MG63 (cell line): ENCODE measurements around the gene SF3B3. TPM values are rescaled to one million over a fixed set of nuclear protein-coding genes. Genes with fewer than 3 reads are reported as not detected.

Experiments used
- DNase-seq: peaks from one replicate; pipeline ENCODE4 v3.0.0-alpha.2; 2020
- H3K27me3 ChIP-seq: fragments of 250-450 bp; sonication (Bioruptor Pico); 2 replicates; pipeline ENCODE4 v1.5.1; 2020; ENCODE audit warnings: mild to moderate bottlenecking, moderate library complexity
- H3K36me3 ChIP-seq: fragments of 250-450 bp; sonication (Bioruptor Pico); 2 replicates; pipeline ENCODE4 v1.5.1; 2020; ENCODE audit warnings: mild to moderate bottlenecking, moderate library complexity
- H3K4me3 ChIP-seq: fragments of 250-450 bp; sonication (Bioruptor Pico); 2 replicates; pipeline ENCODE4 v1.5.1; 2020; ENCODE audit warnings: mild to moderate bottlenecking, moderate library complexity
- H3K9me3 ChIP-seq: fragments of 250-450 bp; sonication (Bioruptor Pico); 2 replicates; pipeline ENCODE4 v1.5.1; 2020; ENCODE audit warnings: mild to moderate bottlenecking, moderate library complexity
- total RNA-seq: library from RNA; depleted of rRNA; stranded (reverse); fragments of >200 nt; shearing (Covaris generic); gene quantifications from 2 replicates; pipeline ENCODE4 v1.2.3, GENCODE V29; 2014; ENCODE audit warnings: low replicate concordance

The SF3B3 gene
- total RNA-seq, 1 experiment from 2014 or later, result 35.7 TPM

- no peaks in the 10 kb centered on the region for H3K27me3 ChIP-seq
- no peak overlapping the region for H3K4me3 ChIP-seq
- H3K36me3 ChIP-seq, result peaks cover 67% of the 10 kb centered on the region
- DNase-seq, result no peak
- H3K9me3 ChIP-seq, result no peaks in the 10 kb centered on the region
These were observed 17.4 kb downstream of the SF3B3 start for GRCh38 chr16:70540994-70541393.

GRCh38 chr16:70544548-70544947 lies 20.9 kb downstream of the SF3B3 start:
- Histone ChIP-seq H3K4me3 (no peak overlapping the region), H3K9me3 (no peaks in the 10 kb centered on the region), H3K27me3 (no peaks in the 10 kb centered on the region), H3K36me3 (peaks cover 75% of the 10 kb centered on the region)
- DNase-seq, result no peak

GRCh38 chr16:70548936-70549335 lies 25.3 kb downstream of the SF3B3 start:
- H3K36me3 ChIP-seq, result peaks cover 80% of the 10 kb centered on the region
- no peak overlapping the region for H3K4me3 ChIP-seq
- DNase-seq, result no peak

DNA sequence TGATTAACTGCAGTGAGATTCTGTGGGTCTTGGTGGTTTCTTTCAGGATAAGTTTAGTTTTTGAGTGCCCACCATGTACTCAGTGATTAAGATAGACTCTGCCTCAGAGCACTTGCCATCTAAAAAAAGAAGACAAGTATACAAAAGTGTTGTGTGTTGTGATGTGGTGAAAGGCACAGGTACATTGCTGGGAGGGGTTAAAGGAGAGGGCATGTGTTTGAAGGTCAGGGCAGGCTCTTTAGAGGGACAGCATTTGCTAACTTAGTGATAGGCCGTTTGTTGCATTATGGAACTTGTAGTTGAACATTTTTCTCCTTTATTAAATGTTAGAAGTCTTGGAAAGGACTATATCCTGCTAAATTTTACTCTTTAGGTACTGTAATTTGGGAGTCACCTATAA lies 26.5 kb downstream of the SF3B3 start:
- Histone ChIP-seq H3K9me3 (no peaks in the 10 kb centered on the region), H3K27me3 (no peaks in the 10 kb centered on the region), H3K36me3 (peaks cover 84% of the 10 kb centered on the region), H3K4me3 (no peak overlapping the region)
- no peak for DNase-seq

More at GRCh38 chr16:70548936-70549335, 25.3 kb downstream of the SF3B3 start:
- Histone ChIP-seq H3K27me3 (no peaks in the 10 kb centered on the region), H3K9me3 (no peaks in the 10 kb centered on the region)

DNA sequence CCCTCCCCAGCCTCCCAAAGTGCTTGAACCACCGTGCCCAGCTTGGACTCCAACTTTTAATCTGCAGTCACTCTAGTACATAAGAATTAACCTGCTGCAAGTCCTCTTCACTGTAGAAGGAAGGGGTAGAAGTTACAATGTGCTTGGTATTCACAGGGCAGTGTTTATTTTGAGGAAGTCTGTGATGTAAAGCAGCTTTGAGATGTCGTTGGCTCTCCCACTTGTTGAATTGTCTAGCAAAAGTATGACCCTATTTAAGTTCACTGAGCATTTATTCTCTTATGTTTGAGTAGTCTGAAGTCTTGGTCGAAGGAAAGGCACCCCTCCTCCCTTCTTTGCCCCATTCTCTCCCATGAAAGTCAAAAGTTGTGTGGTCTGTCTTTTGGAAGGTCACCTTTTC lies 28.2 kb downstream of the SF3B3 start:
- H3K36me3 ChIP-seq, result peaks cover 84% of the 10 kb centered on the region
- no peaks in the 10 kb centered on the region for H3K27me3 ChIP-seq
- DNase-seq, result no peak
- H3K9me3 ChIP-seq, result no peaks in the 10 kb centered on the region
- no peak overlapping the region for H3K4me3 ChIP-seq

DNA sequence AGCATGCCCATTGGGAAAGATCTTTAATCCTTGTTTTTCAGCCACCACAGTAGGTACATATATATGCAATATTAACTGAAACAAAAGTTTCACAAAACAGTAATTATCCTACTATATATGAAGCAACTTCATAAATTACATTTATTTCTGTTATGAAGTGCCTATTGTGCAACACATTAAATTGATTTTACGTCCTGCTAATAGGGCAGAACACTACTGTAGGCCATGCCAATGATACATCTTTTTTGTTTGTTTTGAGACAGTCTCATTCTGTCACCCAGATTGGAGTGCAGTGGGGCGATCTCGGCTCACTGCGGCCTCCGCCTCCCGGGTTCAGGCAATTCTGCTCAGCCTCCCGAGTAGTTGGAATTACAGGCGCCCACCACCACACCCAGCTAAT lies 29.1 kb downstream of the SF3B3 start:
- Histone ChIP-seq H3K36me3 (peaks cover 85% of the 10 kb centered on the region), H3K27me3 (no peaks in the 10 kb centered on the region), H3K4me3 (no peak overlapping the region), H3K9me3 (no peaks in the 10 kb centered on the region)
- DNase-seq, result no peak

- Histone ChIP-seq H3K9me3 (no peaks in the 10 kb centered on the region), H3K36me3 (peaks cover 81% of the 10 kb centered on the region), H3K4me3 (no peak overlapping the region), H3K27me3 (no peaks in the 10 kb centered on the region)
- DNase-seq, result no peak
These were observed 30.0 kb downstream of the SF3B3 start for GRCh38 chr16:70553645-70554044.

DNA sequence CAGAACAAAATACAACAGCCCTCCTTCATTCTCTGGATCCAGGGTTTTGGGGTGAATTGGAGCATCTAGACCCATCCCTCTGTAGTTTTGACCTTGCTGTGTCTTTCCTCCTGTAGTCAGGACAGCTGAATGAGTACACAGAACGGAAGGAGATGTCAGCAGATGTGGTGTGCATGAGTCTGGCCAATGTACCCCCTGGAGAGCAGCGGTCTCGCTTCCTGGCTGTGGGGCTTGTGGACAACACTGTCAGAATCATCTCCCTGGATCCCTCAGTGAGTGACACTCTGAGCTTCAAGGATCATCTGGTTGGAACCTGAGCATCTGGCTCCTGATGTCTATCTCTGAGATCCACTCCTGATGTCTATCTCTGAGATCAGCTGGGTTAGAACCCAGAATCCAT lies 32.4 kb downstream of the SF3B3 start:
- Histone ChIP-seq H3K36me3 (peaks cover 81% of the 10 kb centered on the region), H3K9me3 (no peaks in the 10 kb centered on the region), H3K27me3 (no peaks in the 10 kb centered on the region), H3K4me3 (no peak overlapping the region)
- DNase-seq, result no peak

GRCh38 chr16:70561623-70562022 lies 38.0 kb downstream of the SF3B3 start:
- no peak overlapping the region for H3K4me3 ChIP-seq
- peaks cover 92% of the 10 kb centered on the region for H3K36me3 ChIP-seq
- no peaks in the 10 kb centered on the region for H3K9me3 ChIP-seq
- no peaks in the 10 kb centered on the region for H3K27me3 ChIP-seq
- no peak for DNase-seq

GRCh38 chr16:70563636-70564035 lies 40.0 kb downstream of the SF3B3 start:
- Histone ChIP-seq H3K27me3 (no peaks in the 10 kb centered on the region), H3K36me3 (peaks cover 93% of the 10 kb centered on the region), H3K9me3 (no peaks in the 10 kb centered on the region), H3K4me3 (no peak overlapping the region)
- no peak for DNase-seq

- Histone ChIP-seq H3K4me3 (no peak overlapping the region), H3K36me3 (peaks cover 92% of the 10 kb centered on the region), H3K27me3 (no peaks in the 10 kb centered on the region), H3K9me3 (no peaks in the 10 kb centered on the region)
- no peak for DNase-seq
These were observed 41.4 kb downstream of the SF3B3 start for GRCh38 chr16:70565053-70565452.

GRCh38 chr16:70568601-70569237 lies 45.1 kb downstream of the SF3B3 start:
- H3K27me3 ChIP-seq, result no peaks in the 10 kb centered on the region
- DNase-seq, result no peak
- H3K9me3 ChIP-seq, result no peaks in the 10 kb centered on the region
- H3K36me3 ChIP-seq, result peaks cover 90% of the 10 kb centered on the region
- no peak overlapping the region for H3K4me3 ChIP-seq

DNA sequence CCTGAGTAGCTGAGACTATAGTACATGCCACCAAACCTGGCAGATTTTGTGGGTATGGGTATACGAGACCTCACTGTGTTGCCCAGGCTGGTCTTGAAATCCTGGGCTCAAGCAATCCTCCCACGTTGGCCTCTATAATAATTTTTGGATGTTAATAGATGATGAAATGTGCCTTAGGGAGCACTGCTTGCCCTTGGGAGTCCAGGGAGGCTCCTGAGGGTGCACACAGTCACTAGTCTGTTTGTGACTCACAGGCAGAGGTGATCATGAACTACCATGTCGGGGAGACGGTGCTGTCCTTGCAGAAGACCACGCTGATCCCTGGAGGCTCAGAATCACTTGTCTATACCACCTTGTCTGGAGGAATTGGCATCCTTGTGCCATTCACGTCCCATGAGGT lies 46.1 kb downstream of the SF3B3 start:
- Histone ChIP-seq H3K9me3 (no peaks in the 10 kb centered on the region), H3K4me3 (no peak overlapping the region), H3K36me3 (peaks cover 90% of the 10 kb centered on the region), H3K27me3 (no peaks in the 10 kb centered on the region)
- DNase-seq, result no peak

DNA sequence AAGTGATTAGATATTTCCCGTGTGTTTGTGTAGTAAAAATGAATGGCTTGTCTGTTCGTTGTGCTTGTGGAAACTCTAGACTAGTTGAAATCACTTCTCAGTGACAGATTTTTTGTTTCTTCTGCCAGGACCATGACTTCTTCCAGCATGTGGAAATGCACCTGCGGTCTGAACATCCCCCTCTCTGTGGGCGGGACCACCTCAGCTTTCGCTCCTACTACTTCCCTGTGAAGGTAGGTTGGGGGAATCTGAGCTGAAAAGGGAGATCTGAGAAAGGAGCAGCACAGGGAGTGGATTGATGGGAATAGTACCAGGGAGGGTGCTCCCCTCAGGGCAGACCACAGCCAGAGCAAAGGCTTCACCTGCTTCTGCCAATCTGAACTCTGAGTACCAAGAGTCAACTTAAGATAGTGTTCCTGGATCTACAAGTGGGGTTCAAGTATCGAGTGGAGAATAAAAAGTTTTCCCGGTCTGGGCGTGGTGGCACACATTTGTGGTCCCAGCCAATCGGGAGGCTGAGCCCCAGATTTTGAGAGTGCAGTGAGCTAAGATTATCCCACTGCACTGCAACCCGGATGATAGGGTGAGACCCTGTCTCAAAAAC lies 47.5 kb downstream of the SF3B3 start:
- DNase-seq, result no peak
- H3K27me3 ChIP-seq, result no peaks in the 10 kb centered on the region
- H3K9me3 ChIP-seq, result no peaks in the 10 kb centered on the region
- no peak overlapping the region for H3K4me3 ChIP-seq
- peaks cover 83% of the 10 kb centered on the region for H3K36me3 ChIP-seq

DNA sequence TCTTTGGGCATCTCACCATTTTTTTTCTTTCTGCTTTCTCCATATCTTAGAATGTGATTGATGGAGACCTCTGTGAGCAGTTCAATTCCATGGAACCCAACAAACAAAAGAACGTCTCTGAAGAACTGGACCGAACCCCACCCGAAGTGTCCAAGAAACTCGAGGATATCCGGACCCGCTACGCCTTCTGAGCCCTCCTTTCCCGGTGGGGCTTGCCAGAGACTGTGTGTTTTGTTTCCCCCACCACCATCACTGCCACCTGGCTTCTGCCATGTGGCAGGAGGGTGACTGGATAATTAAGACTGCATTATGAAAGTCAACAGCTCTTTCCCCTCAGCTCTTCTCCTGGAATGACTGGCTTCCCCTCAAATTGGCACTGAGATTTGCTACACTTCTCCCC lies 48.0 kb downstream of the SF3B3 start:
- no peak overlapping the region for H3K4me3 ChIP-seq
- peaks cover 77% of the 10 kb centered on the region for H3K36me3 ChIP-seq
- H3K27me3 ChIP-seq, result no peaks in the 10 kb centered on the region
- no peak for DNase-seq
- no peaks in the 10 kb centered on the region for H3K9me3 ChIP-seq

- no peak for DNase-seq
- Histone ChIP-seq H3K27me3 (no peaks in the 10 kb centered on the region), H3K4me3 (no peak overlapping the region), H3K9me3 (no peaks in the 10 kb centered on the region), H3K36me3 (peaks cover 71% of the 10 kb centered on the region)
These were observed 48.7 kb downstream of the SF3B3 start for GRCh38 chr16:70572050-70572925.

GRCh38 chr16:70572926-70573270 lies 49.3 kb downstream of the SF3B3 start:
- Histone ChIP-seq H3K27me3 (no peaks in the 10 kb centered on the region), H3K9me3 (no peaks in the 10 kb centered on the region), H3K4me3 (no peak overlapping the region), H3K36me3 (peaks cover 67% of the 10 kb centered on the region)
- no peak for DNase-seq
